Midbrain (tissue), 1 donor: ENCODE data around the gene SLC27A5.

Source experiments
- DNase-seq: peaks from one replicate; lab custom pipeline; 2025; lab: John Stamatoyannopoulos, UW

Gene SLC27A5

DNA sequence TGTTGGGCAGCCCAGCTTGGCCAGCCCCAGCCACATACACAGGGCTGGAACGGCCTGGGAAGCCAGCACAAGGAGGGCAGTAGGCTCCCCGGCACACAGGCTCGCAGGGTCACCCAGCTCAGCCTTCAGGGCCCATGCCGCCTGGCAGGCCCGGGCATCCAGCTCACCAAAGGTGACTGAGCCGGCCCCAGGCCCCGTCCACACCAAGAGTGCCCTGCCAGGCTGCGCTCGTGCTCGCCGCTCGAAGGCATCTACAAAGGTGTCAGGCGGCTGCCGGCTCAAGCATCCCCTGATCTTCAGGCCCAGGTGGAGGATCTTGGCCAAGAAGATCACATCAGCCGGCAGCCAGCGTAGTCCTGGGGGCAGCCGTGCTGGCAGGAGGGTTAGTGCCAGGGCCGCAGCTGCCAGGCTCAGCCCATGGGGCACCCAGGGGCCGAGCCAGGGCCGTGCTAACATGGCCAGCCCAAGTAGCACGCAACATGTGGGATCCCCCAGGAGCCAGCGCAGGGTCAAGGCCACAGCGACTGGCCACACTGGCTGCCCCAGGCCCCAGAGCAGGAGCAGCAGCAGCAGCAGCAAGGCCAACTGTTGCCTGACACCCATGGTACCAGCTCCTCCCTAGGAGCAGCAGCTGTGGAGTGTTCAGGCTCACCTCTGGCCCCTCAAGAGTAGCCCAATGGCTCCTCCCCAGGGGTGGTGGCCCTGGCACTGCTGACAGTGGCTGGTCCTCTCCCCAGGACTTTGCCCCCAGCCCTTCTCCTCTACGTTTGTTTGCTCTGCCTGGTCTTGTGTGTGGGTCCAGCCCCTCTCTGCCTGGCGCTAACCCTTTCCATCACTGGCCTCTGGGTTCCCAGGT lies at the start of gene SLC27A5:
Gene SLC27A5, minus strand, starts transcription at position 640 of the 856 bp plus-strand sequence. Its CDS starts 37 bp downstream, at position 603.
- no peak for DNase-seq

DNA sequence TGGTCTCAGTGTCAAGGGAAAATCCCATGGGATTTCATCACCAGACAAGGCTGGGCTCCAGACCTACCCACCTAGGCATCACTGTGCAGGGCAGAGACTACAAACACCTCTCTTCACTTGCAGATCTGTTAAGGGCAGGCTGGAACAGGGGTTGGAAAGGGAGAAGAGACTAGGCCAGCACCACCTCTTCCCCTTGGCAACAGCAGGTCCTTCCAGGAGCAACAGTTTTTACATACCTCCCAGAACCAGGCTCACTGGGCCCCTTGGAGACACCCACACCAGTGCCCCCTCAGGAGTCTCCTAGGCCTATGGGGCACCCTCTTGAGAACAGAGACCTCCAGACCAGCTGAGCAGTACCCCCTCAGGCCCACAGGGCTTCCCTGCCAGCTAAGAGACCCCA lies 49.1 kb upstream of the SLC27A5 start:
- DNase-seq = no peak

GRCh38 chr19:58560007-58560887 lies 48.5 kb upstream of the SLC27A5 start:
- no peak for DNase-seq

- no peak for DNase-seq
Observed at GRCh38 chr19:58559275-58560006, 47.6 kb upstream of the SLC27A5 start.

DNA sequence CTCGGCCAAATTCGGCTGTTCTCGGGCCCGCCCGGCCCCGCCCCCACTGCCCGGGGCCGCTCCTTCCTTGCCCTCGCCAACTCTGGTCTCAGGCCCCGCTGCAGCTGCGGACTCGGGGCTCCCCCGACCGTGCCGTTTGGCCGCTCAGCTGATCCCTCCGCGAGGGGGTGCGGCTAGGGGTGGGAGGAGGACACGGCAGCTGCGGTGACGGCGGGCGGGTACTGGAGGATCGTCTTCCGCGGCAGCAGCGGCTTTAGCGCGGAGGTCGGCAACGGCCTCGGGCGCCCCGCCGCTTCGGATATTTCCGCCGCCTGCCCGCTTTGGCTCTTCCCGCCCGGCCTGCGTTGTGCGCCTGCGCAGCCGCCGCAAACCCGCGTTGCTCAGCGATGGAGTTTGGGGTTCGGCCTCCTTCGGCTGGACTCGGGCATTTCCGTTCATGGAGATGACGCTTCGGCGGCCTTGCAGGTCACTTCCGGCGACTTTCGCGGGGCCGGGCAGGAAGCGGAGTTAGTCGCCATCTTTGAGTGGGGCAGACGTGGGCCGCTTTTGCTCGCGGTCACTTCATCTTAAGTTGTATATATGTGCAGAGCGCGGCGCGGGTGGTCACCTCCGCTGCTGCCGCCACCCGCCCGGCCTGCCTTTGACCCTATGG lies 47.0 kb upstream of the SLC27A5 start:
- DNase-seq = no peak

DNA sequence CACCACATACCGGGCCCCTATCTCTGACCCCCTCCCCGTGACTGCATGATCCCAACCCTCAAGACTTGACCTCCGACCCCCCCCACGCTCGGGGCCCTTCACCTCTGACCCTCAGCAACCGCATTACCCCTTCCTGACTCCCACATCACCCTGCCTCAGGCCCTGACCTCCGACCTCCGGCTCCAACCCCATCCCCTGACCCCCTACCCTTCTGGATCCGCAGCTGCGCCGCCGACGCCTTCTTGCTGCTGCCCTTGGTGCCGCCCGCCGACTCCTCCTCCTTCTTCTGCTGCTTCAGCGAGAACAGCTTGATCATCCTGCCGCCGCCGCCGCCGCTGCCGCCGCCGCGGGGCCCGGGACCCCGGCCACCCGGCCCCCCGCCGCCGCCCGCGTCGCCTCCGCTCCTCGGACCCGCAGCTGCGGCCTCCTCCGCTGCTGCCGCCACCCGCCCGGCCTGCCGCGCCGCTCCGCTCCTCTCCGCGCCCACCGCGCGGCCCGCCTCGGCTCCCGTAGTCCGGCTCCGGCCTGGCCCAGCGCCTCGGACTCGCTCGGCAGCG lies 46.4 kb upstream of the SLC27A5 start, which contains the start of gene UBE2M:
Gene UBE2M, minus strand, starts transcription at position 546 of the 557 bp plus-strand sequence. Its CDS starts 230 bp downstream, at position 316.
- no peak for DNase-seq

DNA sequence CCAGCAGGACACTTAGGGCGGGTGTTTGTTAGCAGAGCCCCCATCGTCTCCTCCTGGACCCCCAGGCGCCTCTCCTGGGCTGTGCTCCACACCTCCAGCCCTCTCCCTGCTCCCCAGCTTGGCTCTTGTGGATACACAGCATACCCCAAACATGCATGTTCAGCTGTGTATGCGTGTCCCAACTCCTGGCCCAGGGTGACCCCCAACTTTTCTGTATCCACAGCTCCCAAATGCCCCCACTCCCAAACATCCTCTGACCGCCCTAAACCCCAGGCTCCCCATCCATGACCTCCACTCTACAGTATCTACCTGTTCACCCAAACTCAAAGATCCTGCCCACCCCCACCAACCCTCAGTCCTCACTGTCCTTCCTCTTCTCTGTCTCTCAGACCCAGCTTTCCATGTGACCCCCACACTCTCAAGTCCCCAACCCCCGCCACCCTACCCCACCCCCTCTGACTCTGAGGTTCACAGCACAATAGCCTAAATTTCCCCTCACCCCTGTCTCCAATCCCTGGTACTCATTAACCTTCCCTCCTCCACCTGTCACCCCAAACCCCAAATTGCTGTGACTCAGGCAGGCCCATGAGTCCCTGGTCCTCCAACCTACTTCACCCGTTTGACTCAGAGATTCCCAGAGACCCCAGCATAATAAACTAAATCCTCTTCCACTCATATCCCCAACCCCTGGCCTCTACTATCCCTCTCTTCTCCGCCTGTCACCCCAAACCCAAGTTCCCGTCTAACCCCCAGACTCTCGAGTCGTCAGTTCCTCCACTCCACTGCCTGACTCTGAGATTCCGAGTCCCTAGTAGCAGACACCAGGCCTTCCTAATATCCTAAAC lies 45.7 kb upstream of the SLC27A5 start:
- DNase-seq = no peak

DNA sequence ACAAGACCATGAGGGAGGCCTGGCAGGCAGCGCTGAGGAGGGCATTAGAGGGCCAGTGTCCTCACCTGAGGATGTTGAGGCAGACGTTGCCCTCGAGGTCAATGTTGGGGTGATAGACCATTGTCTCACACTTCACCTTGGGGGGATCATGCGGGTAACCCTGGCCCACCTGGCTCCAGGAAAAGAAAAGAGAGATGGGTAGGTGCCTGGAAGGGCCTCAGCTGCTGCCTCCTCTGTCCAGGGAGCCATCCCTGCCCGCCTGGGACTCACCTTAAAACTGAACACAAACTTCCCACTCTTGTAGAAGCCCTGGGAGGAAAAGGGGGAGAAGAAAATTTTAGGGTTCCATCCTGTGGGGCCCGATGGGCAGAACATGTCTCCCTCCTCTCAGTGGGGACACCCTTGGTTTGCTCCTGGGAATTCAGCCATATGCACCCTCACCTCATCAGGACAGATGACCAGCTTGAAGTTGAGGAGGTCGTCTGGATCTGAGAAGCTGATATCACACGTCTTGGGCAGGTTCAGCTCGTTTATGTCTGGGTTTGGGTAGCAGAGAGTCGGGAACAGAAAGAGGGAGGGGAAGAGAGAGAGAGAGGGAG lies 44.9 kb upstream of the SLC27A5 start:
- DNase-seq = no peak

- DNase-seq = no peak
Observed at GRCh38 chr19:58555920-58556621, 44.3 kb upstream of the SLC27A5 start.

DNA sequence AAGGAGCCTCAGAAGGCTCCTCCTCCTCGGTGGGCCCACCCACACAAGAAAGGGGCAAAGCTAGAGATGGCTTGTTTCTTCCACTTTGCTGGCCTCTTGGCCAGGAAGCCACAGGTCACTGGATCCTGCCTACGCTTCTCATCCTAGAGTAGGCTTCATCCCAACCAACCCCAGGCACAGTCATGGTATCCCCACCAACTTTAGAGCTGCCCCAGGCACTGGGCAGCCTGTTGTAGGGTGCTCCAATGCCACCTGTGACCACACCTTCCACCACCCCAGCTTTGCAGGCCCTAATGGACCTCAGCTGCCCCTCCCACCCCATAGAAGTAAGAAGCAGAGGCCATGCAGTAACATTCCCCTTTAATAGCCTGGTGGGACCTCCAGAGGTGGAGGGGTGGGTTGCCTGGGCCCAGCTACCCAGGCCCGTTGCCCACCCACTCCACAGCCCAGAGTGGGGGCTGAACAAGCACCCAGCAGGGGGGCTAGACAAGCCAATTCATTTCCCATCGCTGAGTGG lies 43.6 kb upstream of the SLC27A5 start:
- DNase-seq = no peak

DNA sequence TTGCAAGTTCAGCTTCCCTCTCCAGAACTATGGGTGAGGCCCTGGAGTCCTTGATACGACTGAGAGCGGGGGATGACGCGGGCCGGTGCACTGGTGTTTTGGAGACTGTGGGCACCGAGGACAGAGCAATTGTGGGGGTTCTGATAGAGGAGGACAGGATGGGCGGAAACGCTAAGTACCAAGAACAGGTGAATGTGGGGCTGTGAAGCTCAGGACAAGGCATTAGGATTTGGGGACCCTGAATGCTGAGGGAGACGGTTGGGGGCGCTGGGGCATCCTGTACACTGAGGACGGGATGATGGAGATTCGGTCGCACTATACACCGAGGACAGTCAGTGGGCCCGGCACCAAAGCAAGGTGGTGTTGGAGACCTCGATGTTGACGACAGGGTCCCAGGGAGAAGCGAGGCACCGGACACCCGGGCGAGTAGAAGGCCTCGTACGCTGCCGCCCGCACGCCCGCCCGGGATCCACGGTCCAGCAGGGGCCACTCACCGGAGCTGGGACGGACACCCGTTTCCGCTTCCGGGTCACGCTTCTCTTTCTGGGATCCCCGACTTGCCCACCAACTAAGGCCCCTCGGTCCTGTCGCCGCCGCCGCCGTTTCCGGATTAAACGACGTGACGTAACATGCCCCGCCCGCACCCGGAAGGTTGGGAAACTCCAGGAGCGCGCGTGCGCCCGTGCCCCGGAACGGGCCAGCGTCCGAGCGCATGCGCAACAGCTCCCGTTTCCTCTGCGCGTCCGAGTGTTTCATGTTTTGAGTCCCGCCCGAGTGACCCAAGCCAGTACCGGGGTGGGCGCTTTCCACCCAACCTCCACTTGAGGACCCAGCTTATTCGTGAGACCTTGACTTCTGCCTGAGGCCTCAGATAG lies 42.9 kb upstream of the SLC27A5 start, which contains the start of gene CHMP2A:
Gene CHMP2A, minus strand, starts transcription at position 612 of the 875 bp plus-strand sequence. CDS start 893 bp downstream, outside the sequence.
- no peak for DNase-seq

GRCh38 chr19:58553799-58554493 lies 42.2 kb upstream of the SLC27A5 start:
- no peak for DNase-seq

DNA sequence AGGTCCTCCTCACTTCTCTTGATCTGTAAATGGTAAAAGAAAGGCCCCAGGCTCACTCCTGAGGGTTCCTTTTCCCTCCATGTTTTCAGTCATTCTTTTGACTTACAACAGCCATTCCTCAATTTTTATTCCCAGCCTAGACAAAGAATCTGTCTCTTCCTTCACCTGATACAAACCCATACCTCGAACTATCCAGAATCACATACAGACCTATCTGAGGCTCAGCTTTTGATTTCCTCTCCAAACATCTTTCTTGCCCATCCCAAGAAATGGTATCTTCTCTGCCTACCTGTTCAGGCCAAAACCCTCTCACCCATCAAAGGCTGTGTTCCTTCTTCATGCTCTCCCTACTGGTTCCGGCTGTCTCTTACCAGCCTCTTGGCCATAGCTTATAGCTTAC lies 40.9 kb upstream of the SLC27A5 start:
- no peak for DNase-seq

- no peak for DNase-seq
Observed at GRCh38 chr19:58551577-58552471, 40.0 kb upstream of the SLC27A5 start.

GRCh38 chr19:58551123-58551497 lies 39.3 kb upstream of the SLC27A5 start:
- no peak for DNase-seq
